Trophoblast cell (in vitro differentiated cells and primary cell): ENCODE measurements around the gene ARL6IP4.

Source experiments
- DNase-seq, 2 donors: peaks; one replicate each; pipeline ENCODE4 v3.0.0-alpha.2; 2016
- H2AFZ ChIP-seq: 2 replicates; pipeline ENCODE4 v1.6.1; 2013; ENCODE audit warnings: low read length, moderate library complexity, mild to moderate bottlenecking; ENCODE audit not compliant: insufficient read depth, poor library complexity
- H2AK5ac ChIP-seq: 2 replicates; pipeline ENCODE4 v1.6.1; 2013; ENCODE audit warnings: mild to moderate bottlenecking, low read length
- H2BK120ac ChIP-seq: 2 replicates; pipeline ENCODE4 v1.6.1; 2013; ENCODE audit warnings: low read length, mild to moderate bottlenecking, moderate library complexity; ENCODE audit not compliant: insufficient read depth, poor library complexity
- H2BK12ac ChIP-seq: 2 replicates; pipeline ENCODE4 v1.6.1; 2013; ENCODE audit warnings: mild to moderate bottlenecking, low read length, moderate library complexity
- H2BK5ac ChIP-seq: 2 replicates; pipeline ENCODE4 v1.6.1; 2013; ENCODE audit warnings: low read length, low read depth, moderate library complexity, mild to moderate bottlenecking; ENCODE audit not compliant: poor library complexity
- H3K14ac ChIP-seq: 2 replicates; pipeline ENCODE4 v1.6.1; 2013; ENCODE audit warnings: mild to moderate bottlenecking, low read length
- H3K18ac ChIP-seq: 2 replicates; pipeline ENCODE4 v1.6.1; 2013; ENCODE audit warnings: mild to moderate bottlenecking, low read length
- H3K23ac ChIP-seq: 2 replicates; pipeline ENCODE4 v1.6.1; 2013; ENCODE audit warnings: low read length
- H3K27ac ChIP-seq: 2 replicates; pipeline ENCODE4 v1.5.1; 2013; ENCODE audit warnings: low read depth, mild to moderate bottlenecking, inconsistent platforms, low read length, moderate library complexity
- H3K27me3 ChIP-seq: 2 replicates; pipeline ENCODE4 v1.6.1; 2013; ENCODE audit warnings: inconsistent platforms, mild to moderate bottlenecking, low read length, moderate library complexity; ENCODE audit not compliant: insufficient read depth
- H3K36me3 ChIP-seq, 2 experiments: 1 replicate in 1 of 2; 2 replicates in 1 of 2; pipeline ENCODE4 v1.6.1; 2013; ENCODE audit warnings: low read length in 2 of 2, mild to moderate bottlenecking in 2 of 2, moderate library complexity in 1 of 2; ENCODE audit not compliant: insufficient read depth in 2 of 2, control insufficient read depth in 1 of 2
- H3K4ac ChIP-seq: 2 replicates; pipeline ENCODE4 v1.6.1; 2013; ENCODE audit warnings: low read depth, mild to moderate bottlenecking, low read length, moderate library complexity
- H3K4me1 ChIP-seq, 2 experiments: 1 replicate in 1 of 2; 2 replicates in 1 of 2; pipeline ENCODE4 v1.6.1; 2013; ENCODE audit warnings: low read length in 2 of 2, mild to moderate bottlenecking in 2 of 2, moderate library complexity in 1 of 2; ENCODE audit not compliant: insufficient read depth in 2 of 2, control insufficient read depth in 1 of 2
- H3K4me2 ChIP-seq: 2 replicates; pipeline ENCODE4 v1.6.1; 2013; ENCODE audit warnings: inconsistent platforms, mild to moderate bottlenecking, low read length, moderate library complexity
- H3K4me3 ChIP-seq: 2 replicates; pipeline ENCODE4 v1.5.1; 2013; ENCODE audit warnings: mild to moderate bottlenecking, low read depth, low read length, inconsistent platforms
- H3K79me1 ChIP-seq: one replicate; pipeline ENCODE4 v1.6.1; 2013; ENCODE audit warnings: low read length
- H3K79me2 ChIP-seq: 2 replicates; pipeline ENCODE4 v1.6.1; 2013; ENCODE audit warnings: low read length, mild to moderate bottlenecking; ENCODE audit not compliant: control insufficient read depth, insufficient read depth, poor library complexity
- H3K9ac ChIP-seq: 2 replicates; pipeline ENCODE4 v1.6.1; 2013; ENCODE audit warnings: mild to moderate bottlenecking, low read length
- H3K9me3 ChIP-seq: 2 replicates; pipeline ENCODE4 v1.6.1; 2013; ENCODE audit warnings: low read depth, mild to moderate bottlenecking, control low read depth, inconsistent platforms, low read length; ENCODE audit not compliant: insufficient read depth
- H4K12ac ChIP-seq: 2 replicates; pipeline ENCODE4 v1.6.1; 2013; ENCODE audit warnings: low read depth, mild to moderate bottlenecking, low read length, moderate library complexity
- H4K8ac ChIP-seq: 2 replicates; pipeline ENCODE4 v1.6.1; 2013; ENCODE audit warnings: low read depth, mild to moderate bottlenecking, low read length, moderate library complexity
- H4K91ac ChIP-seq: one replicate; pipeline ENCODE4 v1.6.1; 2013; ENCODE audit warnings: low read depth, mild to moderate bottlenecking, low read length, moderate library complexity
- WGBS: extraction: QIAGEN DNeasy Blood & Tissue Kit; methylation state at CpG from one replicate; pipeline ENCODE4 v1.1.7; 2013; ENCODE audit warnings: missing lambda C conversion rate; ENCODE audit not compliant: insufficient read length, insufficient coverage; ENCODE audit errors: extremely low coverage; 5-methylcytosine and 5-hydroxymethylcytosine counted together

The ARL6IP4 gene

GRCh38 chr12:122968104-122968503 lies 12.4 kb upstream of the ARL6IP4 start:
- Histone ChIP-seq H4K8ac (no peak overlapping the region), H3K4me2 (no peak overlapping the region), H4K12ac (no peak overlapping the region), H3K4ac (no peak overlapping the region), H2AK5ac (no peak overlapping the region), H3K79me1 (peaks cover 5% of the 10 kb centered on the region), H2BK5ac (no peak overlapping the region), H3K18ac (no peak overlapping the region), H2BK120ac (no peak overlapping the region), H3K14ac (no peak overlapping the region), H2AFZ (no peak overlapping the region), H3K36me3 (no peaks in the 10 kb centered on the region), H3K79me2 (no peaks in the 10 kb centered on the region), H2BK12ac (no peak overlapping the region), H3K27ac (no peak overlapping the region), H3K9ac (no peak overlapping the region), H3K4me1 (peaks cover 3 to 8% of the 10 kb centered on the region in 2 experiments), H4K91ac (no peak overlapping the region), H3K9me3 (no peaks in the 10 kb centered on the region), H3K4me3 (no peak overlapping the region), H3K23ac (no peak overlapping the region), H3K27me3 (no peaks in the 10 kb centered on the region)
- no CpG with 5 or more reads among the region's 2 CpGs for WGBS
- DNase-seq, result no peak

- Histone ChIP-seq H2AFZ (no peak overlapping the region), H3K79me2 (peaks cover 3% of the 10 kb centered on the region), H2AK5ac (no peak overlapping the region), H3K4me3 (no peak overlapping the region), H3K27ac (no peak overlapping the region), H4K91ac (no peak overlapping the region), H2BK5ac (no peak overlapping the region), H3K79me1 (peaks cover 8% of the 10 kb centered on the region), H2BK120ac (no peak overlapping the region), H3K23ac (no peak overlapping the region), H3K27me3 (no peaks in the 10 kb centered on the region), H3K4ac (no peak overlapping the region), H3K9me3 (no peaks in the 10 kb centered on the region), H3K18ac (no peak overlapping the region), H3K14ac (no peak overlapping the region), H3K4me2 (no peak overlapping the region), H3K9ac (no peak overlapping the region), H2BK12ac (no peak overlapping the region), H4K8ac (no peak overlapping the region), H4K12ac (no peak overlapping the region), H3K36me3 (no peaks in the 10 kb centered on the region), H3K4me1 (peaks cover 8 to 10% of the 10 kb centered on the region in 2 experiments)
- DNase-seq, result peak in 1 of 2 donors; percentile 28
- no CpG with 5 or more reads among the region's 4 CpGs for WGBS
Observed at GRCh38 chr12:122969676-122970075, 10.8 kb upstream of the ARL6IP4 start.

- Histone ChIP-seq H2BK5ac (peak overlapping the region; percentile 84), H3K18ac (peak overlapping the region; percentile 74), H3K4ac (peak overlapping the region; percentile 50), H3K36me3 (peaks cover 16 to 19% of the 10 kb centered on the region in 2 experiments), H3K14ac (peak overlapping the region; percentile 88), H2AFZ (peak overlapping the region; percentile 89), H4K91ac (peak overlapping the region; percentile 98), H3K27me3 (no peaks in the 10 kb centered on the region), H3K9ac (peak overlapping the region; percentile 87), H2BK12ac (peak overlapping the region; percentile 20), H3K79me1 (peaks cover 8% of the 10 kb centered on the region), H3K9me3 (peaks cover 2% of the 10 kb centered on the region), H3K4me2 (peak overlapping the region; percentile 94), H3K4me1 (peaks cover 13 to 14% of the 10 kb centered on the region in 2 experiments), H4K8ac (peak overlapping the region; percentile 98), H3K23ac (no peak overlapping the region), H2BK120ac (peak overlapping the region; percentile 95), H3K79me2 (peaks cover 7% of the 10 kb centered on the region), H2AK5ac (peak overlapping the region; percentile 50), H3K27ac (peak overlapping the region; percentile 77), H3K4me3 (peak overlapping the region; percentile 100), H4K12ac (peak overlapping the region; percentile 92)
- DNase-seq, result peak; percentile 98 to 100
- no CpG with 5 or more reads among the region's 32 CpGs for WGBS
Observed at GRCh38 chr12:122974274-122974891, 6.1 kb upstream of the ARL6IP4 start.

DNA sequence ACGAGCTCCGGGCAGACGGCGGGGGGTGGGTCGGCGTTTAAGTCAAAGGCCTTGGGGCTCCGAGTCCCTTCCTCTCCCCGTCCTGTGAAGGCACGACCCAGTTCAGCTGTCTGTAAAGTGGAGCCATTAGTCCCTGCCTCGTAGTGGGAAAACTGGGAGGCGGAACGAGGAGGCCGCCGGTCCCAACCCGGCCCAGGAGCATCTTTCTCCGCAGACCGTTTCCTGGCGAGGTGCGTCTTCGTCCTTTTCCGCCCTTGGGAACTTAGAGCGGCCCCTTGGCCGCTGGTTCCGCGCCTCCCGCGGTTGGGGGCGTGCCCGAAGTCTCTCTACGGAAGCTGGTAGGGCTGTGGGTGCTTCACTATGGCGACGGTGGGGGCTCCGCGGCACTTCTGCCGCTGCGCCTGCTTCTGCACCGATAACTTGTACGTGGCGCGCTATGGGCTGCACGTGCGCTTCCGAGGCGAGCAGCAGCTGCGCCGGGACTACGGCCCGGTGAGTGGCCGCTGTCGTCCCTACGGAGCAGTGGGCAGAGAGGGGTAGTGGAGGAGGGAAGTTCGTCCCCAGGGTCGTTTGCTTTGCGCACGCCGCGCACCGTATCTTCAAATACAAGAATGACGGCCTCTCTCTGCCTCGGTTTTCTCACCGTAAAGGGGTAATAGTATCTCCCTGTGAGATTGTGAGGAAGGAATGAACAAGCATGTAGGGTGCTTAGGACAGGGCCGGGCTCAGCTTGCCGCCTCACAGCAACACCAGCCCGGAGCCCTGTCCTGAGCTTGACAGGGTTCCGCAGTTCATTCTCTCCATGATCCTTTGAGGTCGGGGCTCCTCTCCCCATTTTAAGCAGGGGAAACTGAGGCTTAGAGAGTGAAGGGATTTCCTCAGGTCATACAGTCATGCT lies 5.3 kb upstream of the ARL6IP4 start, which contains the start of gene OGFOD2:
OGFOD2 (plus strand) TSS at position 353 of the 898 bp plus-strand sequence; CDS start at position 361, 8 bp downstream.
- peak within 1 kb of the TSS; percentile 88 for H3K14ac ChIP-seq
- peaks cover 16 to 19% of the 10 kb centered on the region in 2 experiments for H3K36me3 ChIP-seq
- no CpG with 5 or more reads among the region's 66 CpGs for WGBS
- H2BK5ac ChIP-seq, result peak within 1 kb of the TSS; percentile 84
- H4K8ac ChIP-seq, result peak within 1 kb of the TSS; percentile 98
- peak within 1 kb of the TSS; percentile 95 for H2BK120ac ChIP-seq
- peak within 1 kb of the TSS; percentile 98 for H3K9ac ChIP-seq
- peak within 1 kb of the TSS; percentile 100 for H3K4me3 ChIP-seq
- H3K4me1 ChIP-seq, result peaks cover 18 to 20% of the 10 kb centered on the region in 2 experiments
- peak within 1 kb of the TSS; percentile 50 for H3K4ac ChIP-seq
- H3K79me2 ChIP-seq, result peaks cover 9% of the 10 kb centered on the region
- peak within 1 kb of the TSS; percentile 98 for H4K91ac ChIP-seq
- peak within 1 kb of the TSS; percentile 77 for H3K27ac ChIP-seq
- H2AK5ac ChIP-seq, result peak within 1 kb of the TSS; percentile 50
- peak within 1 kb of the TSS; percentile 89 for H2AFZ ChIP-seq
- H3K9me3 ChIP-seq, result peaks cover 2% of the 10 kb centered on the region
- H4K12ac ChIP-seq, result peak within 1 kb of the TSS; percentile 92
- peak; percentile 88 to 92 for DNase-seq
- no peaks in the 10 kb centered on the region for H3K27me3 ChIP-seq
- H3K18ac ChIP-seq, result peak within 1 kb of the TSS; percentile 74
- peak within 1 kb of the TSS; percentile 94 for H3K4me2 ChIP-seq
- peaks cover 10% of the 10 kb centered on the region for H3K79me1 ChIP-seq
- H2BK12ac ChIP-seq, result peak within 1 kb of the TSS; percentile 20
- no peak within 1 kb of the TSS for H3K23ac ChIP-seq
